T-helper 1 cell treated with Interleukin-12 subunit alpha and Interleukin-12 subunit beta and Interleukin-4 antibody, amounts not matched to agents 30 μg/mL and 1 μg/mL, for 36 hours (primary cell): ENCODE measurements around the gene LPA.
"Not testable (repeated sequence)": the region's sequence is repeated elsewhere in the genome, so short reads cannot be mapped to it uniquely, and the experiment has no call there.

Experiments
- H3K27ac Mint-ChIP-seq: one replicate; pipeline ENCODE4 v1.8.0; 2021; ENCODE audit warnings: mild to moderate bottlenecking, mixed read lengths
- H3K27me3 Mint-ChIP-seq: one replicate; pipeline ENCODE4 v1.8.0; 2021; ENCODE audit warnings: low read depth, mixed read lengths
- H3K36me3 Mint-ChIP-seq: one replicate; pipeline ENCODE4 v1.8.0; 2021; ENCODE audit warnings: low read depth, mixed read lengths
- H3K4me1 Mint-ChIP-seq: one replicate; pipeline ENCODE4 v1.8.0; 2021; ENCODE audit warnings: low read depth, mixed read lengths
- H3K4me3 Mint-ChIP-seq: one replicate; pipeline ENCODE4 v1.8.0; 2021; ENCODE audit warnings: mild to moderate bottlenecking, moderate library complexity, mixed read lengths
- H3K9me3 Mint-ChIP-seq: one replicate; pipeline ENCODE4 v1.8.0; 2021; ENCODE audit warnings: mixed read lengths

LPA gene

DNA sequence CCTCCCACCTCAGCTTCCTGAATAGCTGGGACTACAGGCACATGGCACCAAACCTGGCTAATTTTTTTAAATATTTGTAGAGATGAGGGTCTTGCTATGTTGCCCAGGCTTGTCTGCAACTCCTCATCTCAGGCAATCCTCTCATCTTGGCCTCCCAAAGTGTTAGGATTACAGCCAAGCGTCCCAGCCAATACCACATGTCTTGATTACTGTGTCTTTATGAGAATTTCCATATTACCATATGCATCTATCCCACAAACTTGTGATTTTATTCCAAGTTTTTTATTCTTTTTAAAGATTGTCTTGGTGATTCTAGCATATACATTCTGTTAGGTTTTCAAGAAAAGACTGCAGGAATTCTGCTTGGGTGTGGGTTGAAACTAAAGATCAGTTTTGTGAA is 82.7 kb downstream of the LPA start:
- no peak overlapping the region for H3K27ac Mint-ChIP-seq
- peaks cover 11% of the 10 kb centered on the region for H3K27me3 Mint-ChIP-seq

DNA sequence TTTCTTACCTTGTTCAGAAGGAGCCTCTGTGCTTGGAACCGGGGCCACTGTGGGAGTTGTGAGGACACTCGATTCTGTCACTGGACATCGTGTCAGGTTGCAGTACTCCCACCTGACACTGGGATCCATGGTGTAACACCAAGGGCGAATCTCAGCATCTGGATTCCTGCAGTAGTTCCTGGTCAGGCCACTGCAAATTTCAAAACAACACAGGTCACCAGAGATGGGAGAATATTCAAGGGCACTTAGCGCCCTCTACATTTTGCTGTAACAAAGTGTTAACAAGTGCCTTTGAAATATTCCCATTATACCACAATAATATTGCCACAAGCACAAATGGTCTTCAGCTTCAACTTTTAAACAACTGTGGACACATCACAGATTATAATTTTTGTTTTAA is 85.6 kb downstream of the LPA start:
- not testable (repeated sequence) for H3K27me3 Mint-ChIP-seq, H3K4me3 Mint-ChIP-seq, H3K27ac Mint-ChIP-seq, H3K9me3 Mint-ChIP-seq, H3K36me3 Mint-ChIP-seq, H3K4me1 Mint-ChIP-seq

More for the DNA sequence above, 82.7 kb downstream of the LPA start:
- no peaks in the 10 kb centered on the region for H3K4me1 Mint-ChIP-seq
- no peak overlapping the region for H3K4me3 Mint-ChIP-seq
- H3K36me3 Mint-ChIP-seq, result no peaks in the 10 kb centered on the region
- H3K9me3 Mint-ChIP-seq, result no peaks in the 10 kb centered on the region

DNA sequence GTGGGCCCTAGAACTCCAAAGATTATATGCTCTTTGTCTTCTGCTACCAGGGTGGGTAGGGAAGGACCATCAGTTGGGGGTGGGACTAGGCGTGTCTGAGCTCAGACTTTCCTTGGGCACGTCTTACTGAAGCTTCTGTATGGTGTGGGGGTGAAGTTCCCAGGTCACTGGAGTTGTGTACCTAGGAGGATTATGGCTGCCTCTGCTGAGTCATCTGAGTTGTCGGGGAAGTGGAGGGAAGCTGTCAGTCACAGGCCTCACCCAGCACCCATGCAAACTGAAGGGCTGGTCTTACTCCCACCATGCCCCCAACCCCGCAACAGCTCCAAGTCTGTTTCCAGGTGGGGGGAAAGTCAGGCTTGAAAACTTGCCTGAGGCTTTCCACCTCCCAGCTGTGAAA is 90.1 kb downstream of the LPA start:
- H3K36me3 Mint-ChIP-seq, result no peaks in the 10 kb centered on the region
- no peaks in the 10 kb centered on the region for H3K9me3 Mint-ChIP-seq
- H3K4me3 Mint-ChIP-seq, result no peak overlapping the region
- no peak overlapping the region for H3K27ac Mint-ChIP-seq
- no peaks in the 10 kb centered on the region for H3K27me3 Mint-ChIP-seq
- no peaks in the 10 kb centered on the region for H3K4me1 Mint-ChIP-seq

DNA sequence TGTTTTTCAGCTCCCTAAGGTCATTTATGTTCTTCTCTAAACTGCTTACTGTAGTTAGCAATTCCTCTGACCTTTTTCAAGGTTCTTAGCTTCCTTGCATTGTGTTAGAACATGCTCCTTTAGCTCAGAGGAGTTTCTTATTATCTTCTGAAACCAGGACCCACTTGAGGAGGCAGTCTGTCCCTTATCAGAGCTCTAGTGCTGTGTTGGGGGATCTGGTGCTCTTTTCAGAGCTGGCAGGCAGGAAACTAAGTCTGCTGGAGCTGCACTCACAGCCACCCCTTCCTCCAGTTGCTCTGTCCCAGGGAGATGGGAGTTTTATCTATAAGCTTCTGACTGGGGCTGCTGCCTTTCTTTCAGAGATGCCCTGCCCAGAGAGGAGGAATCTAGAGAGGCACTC is 92.9 kb downstream of the LPA start:
- not testable (repeated sequence) for H3K36me3 Mint-ChIP-seq, H3K27me3 Mint-ChIP-seq, H3K27ac Mint-ChIP-seq, H3K4me3 Mint-ChIP-seq, H3K9me3 Mint-ChIP-seq, H3K4me1 Mint-ChIP-seq

DNA sequence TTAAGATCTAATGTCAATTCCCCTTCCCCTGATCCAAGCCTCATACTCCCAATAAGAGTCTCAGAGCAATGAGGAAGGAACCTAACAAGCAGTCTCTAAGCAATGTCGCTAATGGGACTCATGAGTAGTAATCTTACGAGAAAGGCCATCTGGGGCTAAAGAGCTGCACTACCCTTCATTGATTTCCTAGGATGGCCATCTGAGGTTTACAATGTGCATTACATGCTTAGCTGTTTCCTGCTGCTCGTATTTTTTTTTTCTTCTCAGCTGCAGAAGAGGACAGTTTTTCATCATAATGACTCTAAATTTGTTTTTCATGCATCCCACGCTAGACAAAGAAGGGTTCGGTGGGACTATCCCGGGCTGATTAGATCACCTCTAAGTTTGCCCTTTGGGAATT is 119.3 kb downstream of the LPA start:
- Mint-ChIP-seq H3K27ac (no peak overlapping the region), H3K4me1 (no peaks in the 10 kb centered on the region), H3K36me3 (no peaks in the 10 kb centered on the region), H3K4me3 (no peak overlapping the region), H3K27me3 (peaks cover 7% of the 10 kb centered on the region), H3K9me3 (no peaks in the 10 kb centered on the region)

DNA sequence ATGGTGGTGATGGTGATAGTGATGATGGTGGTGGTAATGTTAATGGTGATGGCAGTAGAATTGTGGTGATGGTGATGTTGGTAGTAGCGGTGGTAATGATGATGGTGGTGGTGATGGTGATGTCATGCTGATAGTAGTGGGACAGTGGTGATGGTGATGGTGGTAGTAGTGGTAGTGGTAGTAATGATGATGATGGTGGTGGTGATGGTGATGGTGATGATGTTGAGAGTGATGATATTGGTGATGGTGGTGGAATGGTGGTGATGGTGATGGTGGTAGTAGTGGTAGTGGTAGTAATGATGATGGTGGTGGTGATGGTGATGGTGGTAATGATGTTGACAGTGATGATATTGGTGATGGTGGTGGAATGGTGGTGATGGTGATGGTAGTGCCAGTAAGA is 128.8 kb downstream of the LPA start:
- H3K27ac Mint-ChIP-seq, result no peak overlapping the region
- H3K27me3 Mint-ChIP-seq, result peaks cover 18% of the 10 kb centered on the region
- H3K9me3 Mint-ChIP-seq, result no peaks in the 10 kb centered on the region
- H3K36me3 Mint-ChIP-seq, result no peaks in the 10 kb centered on the region
- no peaks in the 10 kb centered on the region for H3K4me1 Mint-ChIP-seq
- H3K4me3 Mint-ChIP-seq, result no peak overlapping the region

DNA sequence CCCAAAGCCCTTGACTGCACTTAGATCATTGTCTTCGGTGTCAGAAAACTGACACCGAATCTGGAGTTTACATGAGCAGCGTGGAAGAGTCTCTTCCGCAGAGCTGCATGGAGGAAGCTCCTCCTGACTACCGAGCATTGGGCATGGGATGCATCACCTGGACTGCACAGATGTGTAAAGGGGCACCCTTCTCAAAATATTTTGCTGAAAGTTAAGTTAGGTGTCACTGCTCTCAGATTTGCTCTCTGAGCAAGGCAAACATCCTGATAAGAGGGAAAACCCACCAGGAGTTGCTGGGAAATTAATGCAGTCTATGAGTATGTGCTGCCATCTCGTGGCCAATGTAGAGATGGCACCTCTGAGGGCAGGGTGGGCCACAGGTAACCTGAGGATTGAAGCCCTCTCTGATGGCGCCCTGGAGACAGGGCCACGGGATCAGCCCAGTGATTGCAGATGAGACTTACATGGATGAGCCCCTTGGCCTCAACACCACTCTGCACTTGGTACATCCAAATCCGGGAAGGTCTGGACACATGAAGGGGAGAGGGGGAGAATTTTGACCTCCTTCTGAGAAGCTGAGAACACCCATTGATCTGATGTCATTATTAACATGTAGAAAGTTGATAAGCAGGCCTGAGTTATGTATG is 129.9 kb downstream of the LPA start:
- Mint-ChIP-seq H3K4me3 (no peak overlapping the region), H3K27me3 (peaks cover 29% of the 10 kb centered on the region), H3K9me3 (peaks cover 2% of the 10 kb centered on the region), H3K36me3 (no peaks in the 10 kb centered on the region), H3K4me1 (no peaks in the 10 kb centered on the region), H3K27ac (no peak overlapping the region)

DNA sequence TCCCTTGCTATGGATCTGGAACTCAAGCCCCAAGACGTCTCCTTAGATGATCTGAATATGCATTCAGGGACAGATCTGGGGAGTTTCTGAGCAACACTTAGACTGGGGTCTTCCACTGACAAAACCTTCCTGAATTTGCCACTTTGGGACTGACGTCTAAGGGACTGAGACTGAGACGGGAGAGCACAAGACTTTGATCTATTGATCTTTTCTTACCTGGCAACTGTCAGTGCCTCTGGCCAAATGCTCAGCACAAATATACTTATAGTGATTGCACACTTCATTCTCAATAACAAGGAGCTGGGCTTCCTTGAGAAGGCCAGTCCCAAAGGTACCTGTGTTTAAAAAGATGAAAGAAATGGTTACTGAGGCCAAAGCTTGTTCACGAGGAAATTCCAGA is 131.8 kb downstream of the LPA start:
- Mint-ChIP-seq H3K27me3 (peaks cover 43% of the 10 kb centered on the region), H3K4me1 (no peaks in the 10 kb centered on the region), H3K9me3 (peaks cover 6% of the 10 kb centered on the region), H3K4me3 (no peak overlapping the region), H3K36me3 (no peaks in the 10 kb centered on the region), H3K27ac (no peak overlapping the region)

DNA sequence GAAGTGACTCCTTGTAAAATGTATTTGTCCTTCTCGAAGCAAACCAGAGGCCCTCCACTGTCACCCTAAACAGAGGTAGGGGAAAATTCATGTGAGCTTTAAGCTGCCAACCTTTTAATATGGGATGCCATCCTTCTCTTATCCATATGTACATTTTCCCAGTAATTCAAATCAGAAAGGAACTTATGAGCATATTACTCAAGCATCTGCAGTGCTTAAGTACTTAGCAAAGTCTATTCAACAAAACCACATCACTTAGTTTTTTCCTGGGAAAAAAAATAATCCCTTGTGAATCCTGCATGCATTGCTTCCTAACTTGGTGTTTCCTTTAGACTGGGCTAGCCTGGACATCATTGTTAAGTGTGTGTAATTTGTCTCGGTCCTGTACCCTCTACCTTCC is 132.2 kb downstream of the LPA start:
- no peaks in the 10 kb centered on the region for H3K36me3 Mint-ChIP-seq
- H3K9me3 Mint-ChIP-seq, result peaks cover 6% of the 10 kb centered on the region
- no peak overlapping the region for H3K4me3 Mint-ChIP-seq
- H3K27ac Mint-ChIP-seq, result no peak overlapping the region
- H3K4me1 Mint-ChIP-seq, result no peaks in the 10 kb centered on the region
- H3K27me3 Mint-ChIP-seq, result peaks cover 47% of the 10 kb centered on the region

DNA sequence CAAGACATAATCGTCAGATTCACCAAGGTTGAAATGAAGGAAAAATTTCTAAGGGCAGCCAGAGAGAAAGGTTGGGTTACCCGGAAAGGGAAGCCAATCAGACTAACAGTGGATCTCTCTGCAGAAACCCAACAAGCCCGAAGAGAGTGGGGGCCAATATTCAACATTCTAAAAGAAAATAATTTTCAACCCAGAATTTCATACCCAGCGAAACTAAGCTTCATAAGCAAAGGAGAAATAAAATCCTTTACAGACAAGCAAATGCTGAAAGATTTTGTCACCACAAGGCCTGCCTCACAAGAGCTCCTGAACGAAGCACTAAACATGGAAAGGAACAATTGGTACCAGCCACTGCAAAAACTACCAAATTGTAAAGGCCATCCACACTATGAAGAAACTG is 134.6 kb downstream of the LPA start:
- not testable (repeated sequence) for H3K36me3 Mint-ChIP-seq, H3K27ac Mint-ChIP-seq, H3K4me1 Mint-ChIP-seq, H3K4me3 Mint-ChIP-seq, H3K9me3 Mint-ChIP-seq
- peaks cover 64% of the 10 kb centered on the region for H3K27me3 Mint-ChIP-seq

DNA sequence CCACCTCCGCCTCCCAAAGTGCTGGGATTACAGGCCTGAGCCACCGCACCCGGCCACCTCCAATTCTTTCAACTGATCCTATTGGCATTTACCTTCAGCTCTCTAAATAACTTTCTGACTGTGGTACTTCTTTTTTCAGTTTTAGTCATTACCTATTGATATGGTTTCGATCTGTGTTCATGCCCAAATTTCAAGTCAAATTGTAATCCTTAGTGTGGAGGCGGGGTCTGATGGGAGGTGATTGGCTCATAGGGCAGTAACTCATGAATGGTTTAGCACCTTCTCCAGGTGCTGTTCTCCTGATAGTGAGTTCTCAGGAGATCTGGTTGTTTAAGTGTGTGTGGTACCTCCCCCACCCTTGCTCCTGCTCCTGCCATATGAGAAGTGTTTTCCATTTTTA is 140.9 kb downstream of the LPA start:
- H3K4me1 Mint-ChIP-seq, result peaks cover 21% of the 10 kb centered on the region
- peaks cover 58% of the 10 kb centered on the region for H3K27me3 Mint-ChIP-seq
- H3K36me3 Mint-ChIP-seq, result no peaks in the 10 kb centered on the region
- H3K4me3 Mint-ChIP-seq, result no peak overlapping the region
- H3K27ac Mint-ChIP-seq, result no peak overlapping the region
- H3K9me3 Mint-ChIP-seq, result no peaks in the 10 kb centered on the region

DNA sequence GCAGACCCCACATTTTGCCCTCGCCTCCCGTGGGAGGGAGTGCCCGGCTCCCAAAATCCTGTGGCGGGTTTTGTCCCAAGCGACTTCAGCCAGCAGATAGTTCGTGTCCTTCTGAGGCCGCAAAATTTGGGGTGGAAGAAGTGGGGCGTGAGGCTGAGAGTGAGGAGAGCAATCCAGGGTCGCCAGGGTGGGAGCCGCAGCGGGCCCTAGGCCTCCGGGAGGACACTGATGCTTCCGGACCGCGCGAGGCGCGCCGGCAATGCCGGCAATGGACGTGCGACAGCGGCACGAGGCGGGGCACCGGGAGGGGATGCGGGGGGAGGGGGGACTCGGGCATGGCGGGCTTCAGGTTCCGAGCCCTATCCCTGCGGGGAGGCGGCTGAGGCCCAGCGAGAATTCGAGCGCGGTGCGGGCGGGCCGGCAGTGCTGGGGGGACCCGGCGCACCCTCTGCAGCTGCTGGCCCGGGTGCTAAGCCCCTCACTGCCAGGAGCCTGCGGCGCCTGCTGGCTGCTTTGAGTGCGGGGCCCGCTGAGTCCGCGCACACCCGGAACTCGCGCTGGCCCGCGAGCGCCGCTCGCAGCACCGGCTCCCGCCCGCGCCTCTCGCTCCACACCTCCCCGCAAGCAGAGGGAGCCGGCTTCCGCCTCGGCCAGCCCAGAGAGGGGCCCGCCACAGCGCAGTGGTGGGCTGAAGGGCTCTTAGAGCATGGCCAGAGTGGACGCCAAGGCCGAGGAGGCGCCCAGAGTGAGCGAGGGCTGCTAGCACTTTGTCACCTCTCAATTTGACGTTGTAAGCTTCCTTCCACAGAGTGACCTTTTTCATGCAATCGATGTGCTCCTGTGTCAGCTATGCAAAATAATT is 143.8 kb downstream of the LPA start:
- Mint-ChIP-seq H3K9me3 (no peaks in the 10 kb centered on the region), H3K27ac (peak overlapping the region; percentile 96), H3K27me3 (peaks cover 55% of the 10 kb centered on the region), H3K4me3 (peak overlapping the region; percentile 93), H3K4me1 (peaks cover 23% of the 10 kb centered on the region), H3K36me3 (no peaks in the 10 kb centered on the region)

DNA sequence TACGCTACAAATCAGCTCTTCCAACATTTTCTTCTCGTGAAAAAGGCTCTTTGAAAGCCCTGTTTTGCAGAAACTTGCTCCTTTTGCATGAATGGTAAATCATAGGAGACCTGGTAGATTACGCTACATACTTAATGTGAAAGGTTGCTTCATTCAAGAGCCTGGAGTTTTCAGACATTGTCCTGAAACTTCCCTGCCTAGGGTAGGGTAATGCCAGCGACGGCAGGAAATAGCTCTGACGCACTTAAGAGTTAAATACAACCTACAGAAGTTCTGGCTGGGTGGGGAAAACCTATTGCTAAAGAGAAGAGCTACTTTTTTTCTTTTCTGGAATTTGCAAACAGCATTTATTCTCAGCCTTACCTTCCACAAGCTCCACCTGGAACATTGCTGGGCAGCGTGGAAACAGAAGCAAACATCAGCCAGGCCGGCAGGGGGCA is 144.5 kb downstream of the LPA start:
- Mint-ChIP-seq H3K27ac (peak overlapping the region; percentile 96), H3K4me1 (peaks cover 23% of the 10 kb centered on the region), H3K27me3 (peaks cover 58% of the 10 kb centered on the region), H3K9me3 (peaks cover 3% of the 10 kb centered on the region), H3K36me3 (peaks cover 2% of the 10 kb centered on the region), H3K4me3 (peak overlapping the region; percentile 93)

DNA sequence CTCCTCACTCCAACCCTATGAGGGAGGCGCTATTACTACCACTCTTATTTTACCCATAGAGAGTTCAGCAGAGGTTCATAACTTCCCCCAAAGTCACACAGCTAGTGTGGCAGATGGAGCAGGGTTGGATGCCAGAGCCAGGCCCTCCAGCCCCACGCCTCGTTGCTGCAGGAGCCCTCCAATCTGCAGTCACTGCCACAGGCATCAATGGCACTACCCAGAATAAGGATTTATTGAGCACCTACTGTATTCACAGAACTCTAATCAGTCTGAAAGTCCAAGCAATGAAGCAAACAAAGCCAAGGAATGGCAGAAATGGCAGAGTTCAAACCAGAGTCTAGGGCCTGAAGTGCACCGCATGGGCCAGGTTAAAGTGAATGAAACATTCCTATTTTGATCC is 144.9 kb downstream of the LPA start:
- Mint-ChIP-seq H3K36me3 (peaks cover 2% of the 10 kb centered on the region), H3K9me3 (peaks cover 6% of the 10 kb centered on the region), H3K4me3 (peak overlapping the region; percentile 93), H3K27me3 (peaks cover 60% of the 10 kb centered on the region), H3K4me1 (peaks cover 23% of the 10 kb centered on the region), H3K27ac (no peak overlapping the region)

DNA sequence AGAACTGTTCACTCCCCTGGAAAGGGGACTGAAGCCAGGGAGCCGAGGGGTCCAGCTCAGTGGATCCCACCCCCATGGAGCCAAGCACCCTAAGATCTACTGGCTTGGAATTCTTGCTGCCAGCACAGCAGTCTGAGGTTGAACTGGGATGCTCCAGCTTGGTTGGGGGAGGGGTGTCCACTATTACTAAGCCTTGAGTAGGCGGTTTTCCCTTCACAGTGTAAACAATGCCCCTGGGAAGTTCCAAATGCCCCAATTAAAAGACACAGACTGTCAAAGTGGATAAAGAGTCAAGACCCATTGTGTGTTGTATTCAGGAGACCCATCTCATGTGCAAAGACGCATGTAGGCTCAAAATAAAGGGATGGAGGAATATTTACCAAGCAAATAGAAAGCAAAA is 150.2 kb downstream of the LPA start:
- H3K4me1 Mint-ChIP-seq, result peaks cover 7% of the 10 kb centered on the region
- H3K27ac Mint-ChIP-seq, result no peak overlapping the region
- H3K9me3 Mint-ChIP-seq, result peaks cover 6% of the 10 kb centered on the region
- peaks cover 2% of the 10 kb centered on the region for H3K36me3 Mint-ChIP-seq
- H3K27me3 Mint-ChIP-seq, result peaks cover 57% of the 10 kb centered on the region
- no peak overlapping the region for H3K4me3 Mint-ChIP-seq
